GM21360 (cell line): ENCODE data around the gene ROS1.
"Not testable (repeated sequence)": the region's sequence is repeated elsewhere in the genome, so short reads cannot be mapped to it uniquely, and the experiment has no call there.

Experiments used
- ATAC-seq: cut with Tn5 transposase; IDR thresholded peaks from one replicate; pipeline ENCODE4 v1.9.1; 2021; ENCODE audit warnings: mild to moderate bottlenecking, moderate library complexity; ENCODE audit not compliant: unreplicated experiment

ROS1 gene

GRCh38 chr6:117425431-117426153 lies at the start of gene ROS1:
Gene ROS1, minus strand, starts transcription at chr6:117425942. Its CDS starts 286 bp downstream, at chr6:117425656.
- no peak for ATAC-seq

- no peak for ATAC-seq
Measured at GRCh38 chr6:117473401-117473800, 47.7 kb upstream of the ROS1 start.

GRCh38 chr6:117472667-117473066 lies 46.9 kb upstream of the ROS1 start:
- ATAC-seq, result no peak

DNA sequence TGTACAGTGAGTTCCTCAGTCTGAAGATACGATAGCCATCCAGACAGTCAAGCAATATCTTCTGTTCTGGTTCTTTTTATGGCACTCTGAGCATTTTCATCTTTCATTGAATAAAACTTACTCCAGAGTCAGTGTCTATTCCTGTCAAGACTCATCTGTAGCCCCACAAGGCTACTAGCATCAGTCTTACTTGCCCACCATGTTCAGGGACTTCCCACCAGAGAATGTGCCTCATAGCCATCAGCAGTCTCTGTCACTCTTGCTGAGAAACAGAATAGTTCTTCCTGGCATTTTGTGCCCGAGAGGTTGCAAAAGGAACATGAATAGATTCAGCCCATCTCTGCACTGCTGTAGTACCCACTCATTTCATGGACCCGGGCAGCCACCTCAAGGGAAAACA lies 44.0 kb upstream of the ROS1 start:
- no peak for ATAC-seq

GRCh38 chr6:117469356-117469755 lies 43.6 kb upstream of the ROS1 start:
- ATAC-seq, result no peak

DNA sequence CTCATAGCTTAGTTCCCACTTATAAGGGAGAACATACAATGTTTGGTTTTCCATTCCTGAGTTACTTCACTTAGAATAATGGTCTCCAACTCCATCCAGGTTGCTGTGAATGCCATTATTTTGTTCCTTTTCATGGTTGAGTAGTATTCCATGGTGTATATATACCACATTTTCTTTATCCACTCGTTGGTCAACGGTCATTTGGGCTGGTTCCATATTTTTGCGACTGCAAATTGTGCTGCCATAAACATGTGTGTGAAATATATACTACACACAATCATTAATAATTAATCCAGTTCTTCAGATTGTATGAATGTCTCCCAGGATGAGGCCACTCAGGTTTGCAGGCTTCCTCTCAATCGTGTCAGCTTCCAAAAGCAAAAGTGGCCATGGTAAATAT lies 42.8 kb upstream of the ROS1 start:
- not testable (repeated sequence) for ATAC-seq

DNA sequence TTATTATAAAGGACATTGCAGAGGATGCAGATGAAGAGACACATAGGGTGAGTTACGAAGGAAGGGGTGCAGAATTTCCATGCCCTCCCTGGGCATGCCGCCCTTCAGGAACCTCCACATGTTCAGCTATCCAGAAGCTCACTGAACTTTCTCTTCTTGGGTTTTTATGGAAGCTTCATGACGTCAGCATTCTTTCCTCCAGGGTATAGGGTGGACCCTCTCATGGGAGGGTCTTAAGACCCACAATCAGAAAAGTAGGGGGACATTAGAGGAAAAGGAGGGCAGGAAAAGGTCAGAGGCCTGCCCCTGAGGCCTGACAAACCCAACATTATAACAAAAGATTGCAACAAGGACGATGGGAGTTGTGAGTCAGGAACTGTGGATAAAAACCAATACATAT lies 42.1 kb upstream of the ROS1 start:
- no peak for ATAC-seq

DNA sequence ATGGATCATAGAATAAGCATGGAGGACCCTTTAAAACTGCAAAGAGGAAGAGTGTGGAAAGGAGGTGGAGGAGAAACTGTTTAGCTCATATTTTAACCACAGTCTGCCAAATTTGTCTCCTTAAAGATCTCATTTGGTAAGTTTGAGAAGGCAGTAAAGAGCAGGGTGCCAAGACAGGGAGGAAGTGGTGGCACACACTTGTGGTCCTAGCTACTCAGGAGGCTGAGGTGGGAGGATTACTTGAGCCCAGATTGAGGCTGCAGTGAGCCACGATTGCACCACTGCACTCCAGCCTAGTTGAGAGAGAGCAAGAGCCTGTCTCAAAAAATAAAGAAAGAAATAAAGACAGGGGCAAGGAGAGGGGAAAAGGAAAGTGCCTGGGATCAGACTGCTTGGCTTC lies 39.9 kb upstream of the ROS1 start:
- ATAC-seq, result no peak

- ATAC-seq, result no peak
Measured at GRCh38 chr6:117464700-117465099, 39.0 kb upstream of the ROS1 start.

DNA sequence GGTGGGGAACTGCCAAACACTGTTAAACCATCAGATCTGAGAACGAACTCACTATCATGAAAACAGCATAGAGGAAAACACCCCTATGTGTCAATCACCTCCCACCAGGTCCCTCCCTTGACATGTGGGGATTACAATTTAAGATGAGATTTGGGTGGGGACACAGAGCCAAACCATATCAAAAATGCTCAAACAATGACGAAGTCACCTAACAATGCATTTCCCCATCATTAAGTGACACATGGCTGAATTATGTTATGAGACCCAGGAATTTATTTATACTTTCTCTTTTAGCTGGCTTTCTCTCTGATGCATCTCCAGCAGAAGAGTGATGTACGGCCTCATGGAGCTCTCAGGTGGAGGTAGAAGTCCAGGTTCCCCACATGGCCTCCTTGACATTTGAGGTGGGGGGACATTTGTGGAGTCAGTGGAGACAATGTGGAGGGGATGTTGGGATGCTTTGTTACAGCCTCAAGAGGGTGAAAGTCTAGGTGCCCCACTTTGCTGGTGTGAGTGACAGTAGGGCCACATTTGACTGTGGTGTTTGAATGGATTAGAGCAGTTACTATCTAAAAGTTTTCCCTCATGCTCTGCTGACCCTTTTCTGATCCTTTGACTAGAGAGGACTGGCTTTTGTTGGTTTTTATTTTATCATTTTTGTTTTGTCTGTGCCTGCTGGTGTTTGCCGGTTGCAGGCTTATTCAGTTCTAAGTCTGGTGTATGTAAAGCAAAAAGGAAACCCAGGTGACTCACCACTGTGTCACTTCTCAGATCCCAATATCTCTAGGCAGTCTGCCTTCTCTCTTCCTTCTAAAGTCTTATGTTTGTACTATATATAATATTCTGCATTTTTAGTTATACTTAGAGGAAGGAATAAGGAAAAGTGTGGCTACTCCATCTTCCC lies 38.3 kb upstream of the ROS1 start:
- peak; percentile 79 for ATAC-seq

- no peak for ATAC-seq
Measured at GRCh38 chr6:117459204-117459944, 33.6 kb upstream of the ROS1 start.

- no peak for ATAC-seq
Measured at GRCh38 chr6:117456998-117457397, 31.3 kb upstream of the ROS1 start.

GRCh38 chr6:117456250-117456649 lies 30.5 kb upstream of the ROS1 start:
- ATAC-seq, result no peak

GRCh38 chr6:117451671-117452070 lies 25.9 kb upstream of the ROS1 start:
- no peak for ATAC-seq

- no peak for ATAC-seq
Measured at GRCh38 chr6:117449549-117450439, 24.1 kb upstream of the ROS1 start.

- no peak for ATAC-seq
Measured at GRCh38 chr6:117448732-117449485, 23.2 kb upstream of the ROS1 start.

- ATAC-seq, result no peak
Measured at GRCh38 chr6:117448011-117448410, 22.3 kb upstream of the ROS1 start.

GRCh38 chr6:117446861-117447260 lies 21.1 kb upstream of the ROS1 start:
- ATAC-seq, result no peak

GRCh38 chr6:117444600-117444999 lies 18.9 kb upstream of the ROS1 start:
- ATAC-seq, result no peak

GRCh38 chr6:117442313-117442712 lies 16.6 kb upstream of the ROS1 start:
- ATAC-seq, result not testable (repeated sequence)
